ENCODE data around the gene DRGX.

DRGX gene

DNA sequence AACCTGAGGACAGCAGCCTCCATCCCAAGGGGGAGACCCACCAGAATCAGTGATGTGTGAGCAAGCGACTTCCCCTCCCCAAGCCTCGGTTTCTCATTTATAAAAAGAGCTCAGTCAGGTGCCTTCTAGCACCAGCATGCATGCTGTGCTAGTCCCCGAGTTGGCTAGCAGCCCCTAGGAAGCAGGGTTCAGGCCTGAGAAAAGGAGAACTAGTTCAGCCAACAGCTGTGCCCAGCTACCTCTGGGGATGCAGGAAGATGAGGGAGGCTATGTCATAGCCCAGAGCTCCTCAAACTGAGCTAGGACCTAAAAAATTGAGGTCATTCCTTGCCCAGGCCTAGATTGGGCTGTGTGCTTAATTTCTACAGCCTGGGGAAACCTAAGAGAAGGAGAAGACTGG, 13.7 kb downstream of the DRGX start:
- DNase-seq (ENCODE audit: low read depth): no peak

DNA sequence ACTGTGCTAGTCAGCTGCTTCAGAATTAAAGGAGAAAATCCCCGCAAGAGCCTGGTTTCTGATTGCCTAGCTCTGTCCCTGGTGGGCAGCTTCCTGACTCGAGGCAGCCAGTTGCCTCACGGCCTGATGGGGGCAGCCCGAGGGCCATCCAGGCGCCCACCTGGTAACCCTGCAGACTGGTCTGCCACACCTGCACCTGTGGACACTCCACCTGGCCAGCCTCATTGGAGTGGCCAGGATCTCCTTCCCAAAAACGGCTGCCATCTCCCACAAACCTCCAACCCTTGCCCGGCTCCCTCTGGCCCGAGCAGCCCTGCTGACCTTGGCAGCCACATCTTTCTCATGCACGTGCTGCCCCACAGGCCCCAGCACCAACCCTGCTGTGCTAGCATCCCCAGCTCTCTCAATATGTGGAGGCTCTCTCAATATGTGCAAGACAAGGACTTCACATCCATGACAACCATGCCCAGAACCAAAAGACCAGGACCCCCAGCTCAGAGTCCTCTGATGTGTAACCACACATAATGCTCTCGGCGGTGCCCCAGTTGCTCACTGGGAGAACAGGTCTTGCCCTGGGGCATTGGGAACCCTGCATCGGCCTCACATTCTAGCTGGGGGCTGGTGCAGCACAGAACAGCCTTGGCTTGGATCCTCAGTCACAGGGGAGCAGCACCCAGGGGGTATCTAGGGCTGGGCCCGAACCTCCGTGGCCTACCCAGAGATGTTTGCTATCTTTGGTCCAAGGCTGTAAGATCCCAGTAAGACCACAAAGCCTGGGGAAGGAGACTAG, 14.6 kb downstream of the DRGX start:
- no peak for DNase-seq (ENCODE audit: low read depth)

DNA sequence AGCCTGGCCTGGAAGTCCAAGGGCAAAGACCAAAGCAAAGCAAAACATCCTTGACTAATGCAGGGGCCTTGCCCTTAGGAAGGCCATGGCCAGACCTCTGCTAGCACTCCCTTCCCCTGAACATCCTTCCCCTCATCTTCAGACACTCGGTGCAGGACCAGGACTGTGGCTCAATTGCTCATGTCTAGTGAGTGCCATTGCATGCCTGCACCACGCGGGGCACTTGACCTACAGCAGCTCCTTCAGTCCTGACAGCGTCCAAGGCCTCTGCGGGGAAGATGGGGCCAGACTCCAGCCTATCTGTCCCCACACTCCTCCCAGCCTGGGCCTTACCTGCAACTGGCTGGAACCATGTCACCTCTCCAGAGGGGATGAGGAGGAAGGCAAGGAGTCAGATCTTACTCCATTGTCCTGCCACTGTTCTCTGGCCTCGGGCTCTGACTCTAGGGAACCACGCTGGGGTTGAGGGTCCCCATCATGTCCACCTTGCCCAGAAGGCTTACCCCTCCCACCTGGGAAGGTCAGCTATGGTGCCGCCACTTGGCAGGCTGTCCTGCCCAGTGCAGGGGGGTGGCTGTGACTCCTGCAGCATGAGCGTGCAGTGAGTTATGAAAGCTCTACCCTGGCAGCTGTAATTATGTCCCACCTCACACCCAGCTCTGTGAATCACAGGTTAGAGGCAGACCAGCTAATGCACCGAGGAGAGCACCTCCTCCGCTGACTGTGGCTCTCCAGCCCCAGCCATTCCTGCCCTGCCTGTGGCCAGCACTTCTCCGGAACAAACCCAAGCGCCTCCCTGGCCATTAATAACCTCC, 16.1 kb downstream of the DRGX start:
- no peak for DNase-seq (ENCODE audit: low read depth)

DNA sequence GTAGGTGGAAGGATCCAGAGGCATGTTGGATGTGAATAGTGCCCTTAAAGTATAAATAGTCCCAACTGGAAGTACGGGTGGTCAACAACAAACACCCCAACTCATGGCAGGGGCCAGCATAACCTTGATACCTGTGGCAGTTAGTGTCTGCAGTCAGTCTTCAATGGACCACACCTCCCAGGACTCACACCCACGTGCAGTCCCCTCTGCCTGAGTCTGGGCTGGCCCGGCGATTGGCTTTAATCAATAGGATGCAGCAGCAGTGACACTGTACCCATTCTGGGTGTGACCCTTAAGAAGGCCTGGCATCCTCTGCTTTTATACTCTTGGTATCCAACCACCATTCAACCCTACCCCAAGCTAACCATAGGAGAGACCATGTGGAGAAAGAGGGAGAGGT, 18.6 kb downstream of the DRGX start:
- DNase-seq (ENCODE audit: low read depth): no peak

DNA sequence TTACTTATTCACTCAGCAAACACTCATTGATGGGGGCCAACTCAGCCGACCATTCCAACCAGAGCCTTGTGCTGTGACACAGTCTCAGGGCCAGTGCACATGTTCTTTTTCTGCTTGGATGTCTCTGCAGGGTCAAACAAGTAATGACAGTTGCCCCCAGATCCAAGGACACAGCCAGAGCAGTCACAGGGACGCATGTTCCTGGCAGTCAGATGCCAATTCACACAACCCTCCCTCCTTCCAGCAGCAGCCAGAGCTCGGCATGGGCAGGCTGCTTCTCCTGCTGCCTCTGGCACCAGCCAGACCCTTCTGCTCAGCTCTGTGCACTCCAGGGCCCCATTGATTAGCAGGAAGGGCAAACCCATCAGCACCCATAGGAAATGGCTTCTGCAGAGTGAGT, 20.3 kb downstream of the DRGX start:
- DNase-seq (ENCODE audit: low read depth): no peak

DNA sequence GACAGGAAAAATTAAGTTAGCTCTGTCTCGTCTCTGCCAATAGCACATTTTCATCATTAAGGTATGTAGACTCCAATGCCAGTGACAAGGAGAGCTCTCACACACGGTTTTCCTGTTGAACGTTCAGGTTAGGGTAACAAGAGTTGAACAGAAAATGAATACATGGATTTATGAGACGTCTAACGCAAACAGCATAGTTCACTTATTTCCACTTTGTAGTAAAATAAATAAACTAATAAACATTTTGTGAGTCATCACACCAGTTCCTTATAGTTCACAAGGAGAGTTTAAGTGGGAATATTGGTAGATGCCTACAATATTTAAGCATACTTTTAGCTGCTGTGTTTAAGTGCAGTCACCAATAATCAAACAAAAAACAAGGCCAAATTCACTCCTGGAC, 21.1 kb downstream of the DRGX start:
- no peak for DNase-seq (ENCODE audit: low read depth)

DNA sequence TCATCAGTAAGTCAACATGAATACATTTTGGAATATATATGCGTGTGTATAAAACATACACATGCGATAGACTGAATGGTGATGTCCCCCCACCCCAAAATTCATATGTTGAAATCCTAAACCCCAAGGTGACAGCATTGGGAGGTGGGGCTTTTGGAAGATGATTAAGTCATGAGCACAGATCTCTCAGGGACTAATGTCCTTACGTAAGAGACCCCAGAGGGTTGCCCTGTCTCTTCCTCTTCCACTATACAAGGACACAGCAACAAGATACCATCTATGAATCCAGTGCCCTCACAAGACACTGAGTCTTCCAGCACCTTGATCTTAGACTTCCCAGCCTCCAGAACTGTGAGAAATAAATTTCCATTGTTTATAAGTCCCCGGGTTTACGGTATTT, 22.5 kb downstream of the DRGX start:
- DNase-seq (ENCODE audit: low read depth): no peak

DNA sequence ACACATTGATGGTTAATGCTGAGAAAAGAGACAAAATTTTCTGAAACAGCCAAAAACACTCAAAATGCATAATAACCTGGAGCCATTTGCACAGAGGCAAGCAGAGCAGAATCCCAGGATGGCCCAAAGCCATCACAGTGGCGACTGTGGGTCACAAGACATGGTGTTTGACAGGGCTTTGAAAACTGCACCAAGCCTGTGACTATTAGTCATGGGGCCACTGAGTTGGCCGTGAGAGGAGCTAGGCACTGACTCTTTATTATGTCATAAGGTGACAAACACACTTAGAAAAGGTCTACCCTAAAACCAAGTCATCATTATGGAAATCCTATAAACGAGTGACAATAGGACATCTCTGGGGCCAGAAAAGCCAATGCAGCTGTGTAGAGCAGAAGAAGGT, 23.9 kb downstream of the DRGX start:
- no peak for DNase-seq (ENCODE audit: low read depth)

DNA sequence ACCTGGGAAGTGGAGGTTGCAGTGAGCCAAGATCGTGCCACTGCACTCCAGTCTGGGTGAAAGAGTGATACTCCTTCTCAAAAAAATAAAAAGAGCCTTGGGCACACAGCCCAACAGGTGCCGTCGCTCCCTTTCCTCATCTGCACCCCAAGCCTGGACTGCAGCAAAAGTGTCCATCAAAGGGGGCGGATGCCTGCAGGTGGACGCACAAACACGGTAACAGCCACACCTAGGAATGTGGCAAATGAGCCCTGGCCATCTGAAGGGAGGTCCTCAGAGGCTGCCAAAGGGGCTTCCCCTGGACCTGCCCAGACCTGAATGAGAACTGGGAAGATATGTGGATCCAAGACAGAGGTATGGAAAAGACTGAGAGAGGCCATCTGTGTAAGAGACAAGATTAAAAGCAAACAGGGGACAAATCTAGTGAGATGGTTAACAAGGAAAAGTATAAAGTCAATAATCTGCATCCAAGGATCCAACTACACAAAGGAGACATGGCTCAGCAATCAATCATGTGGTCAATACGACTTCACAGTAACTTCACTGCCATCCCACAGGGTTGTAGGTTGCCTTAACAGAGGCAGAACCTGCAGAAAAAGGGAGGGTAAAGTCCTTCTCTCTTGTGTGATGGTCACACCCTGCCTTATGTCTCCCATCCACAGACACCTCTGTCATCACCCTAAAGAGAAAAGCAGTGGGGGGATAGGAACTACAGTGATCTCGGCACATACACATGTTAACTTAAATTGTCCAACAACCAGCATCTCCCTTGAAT, 25.4 kb downstream of the DRGX start:
- DNase-seq (ENCODE audit: low read depth): no peak

DNA sequence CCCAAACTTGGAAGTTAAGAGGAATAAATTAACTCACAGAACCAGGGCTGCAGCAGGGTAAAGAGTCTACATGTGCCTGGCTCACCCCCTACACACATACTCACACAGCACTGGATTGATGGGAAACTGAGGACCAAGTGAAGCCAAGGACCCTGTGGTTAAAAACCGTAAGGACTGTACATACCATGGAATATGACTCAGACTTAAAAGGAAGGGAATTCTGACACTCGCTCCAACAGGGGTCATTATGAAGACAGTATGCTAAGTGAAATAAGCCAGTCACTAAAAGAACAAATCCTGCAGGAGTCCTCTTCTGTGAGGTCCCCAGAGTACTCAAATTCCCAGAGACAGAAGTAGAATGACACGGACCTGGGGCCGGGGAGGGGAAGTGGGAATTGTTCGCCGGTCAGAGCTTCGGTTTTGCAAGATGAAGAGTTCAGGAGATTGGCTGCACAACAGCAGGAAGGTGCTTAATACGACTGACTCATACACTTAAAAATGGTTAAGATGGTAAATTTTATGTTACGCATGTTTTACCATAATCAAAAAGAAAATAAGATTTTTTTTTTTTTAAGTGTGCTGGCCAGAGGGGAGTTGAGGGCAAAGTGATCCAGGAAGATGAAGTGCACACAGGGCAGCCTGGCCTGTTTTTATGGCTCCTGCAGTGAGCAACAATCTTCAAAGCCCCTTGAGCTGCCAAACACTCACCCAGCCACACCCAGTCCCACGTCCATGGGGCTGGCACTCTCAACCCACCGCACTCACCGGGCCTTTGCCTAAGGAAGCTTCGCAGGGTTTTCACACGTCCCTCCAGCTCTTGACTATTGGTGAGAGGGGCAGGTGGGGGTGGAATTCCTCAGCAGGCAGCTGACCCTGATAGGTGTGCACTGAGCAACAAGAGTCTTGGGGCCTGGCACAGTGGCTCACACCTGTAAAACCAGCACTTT, 26.4 kb downstream of the DRGX start:
- no peak for DNase-seq (ENCODE audit: low read depth)

DNA sequence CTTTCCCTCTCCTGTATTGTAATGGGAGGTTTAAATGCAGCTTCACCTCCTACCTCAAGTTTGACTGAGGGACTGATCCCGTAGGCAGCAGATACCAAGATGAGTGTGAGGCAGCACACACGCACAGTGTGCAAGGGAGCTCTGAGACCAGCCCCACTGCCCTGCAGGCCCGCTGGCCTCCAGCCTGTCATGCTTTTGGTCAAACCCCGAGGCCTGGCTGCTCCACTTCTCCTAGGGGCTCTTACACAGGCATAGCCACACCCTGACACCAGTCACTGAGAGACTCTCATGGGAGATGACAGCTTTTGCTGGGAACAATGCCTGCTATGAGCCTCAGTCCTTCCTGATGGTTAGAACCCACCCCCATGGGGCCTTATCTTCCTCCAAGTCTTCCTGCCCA, 27.6 kb downstream of the DRGX start:
- no peak for DNase-seq (ENCODE audit: low read depth)

DNA sequence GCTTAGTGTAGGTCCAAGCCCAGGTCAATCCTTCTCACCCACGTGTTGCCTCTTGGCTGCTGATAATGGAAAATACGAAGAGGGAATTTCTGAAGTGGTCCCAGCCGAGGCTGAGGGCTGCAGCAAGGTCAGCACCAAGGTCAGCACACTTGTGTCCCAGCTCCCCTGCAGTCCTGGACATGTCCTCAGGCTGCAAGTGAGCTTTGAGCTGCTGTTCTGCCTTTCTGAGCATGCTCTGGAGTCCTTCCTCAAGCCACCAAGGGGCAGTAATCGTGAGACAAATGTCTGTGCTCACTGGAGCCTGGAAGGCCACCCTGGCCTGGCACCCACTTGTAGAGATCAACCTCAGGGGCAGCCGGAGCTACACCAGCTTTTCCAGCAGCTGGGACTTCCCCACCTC, 28.3 kb downstream of the DRGX start:
- DNase-seq (ENCODE audit: low read depth): no peak

DNA sequence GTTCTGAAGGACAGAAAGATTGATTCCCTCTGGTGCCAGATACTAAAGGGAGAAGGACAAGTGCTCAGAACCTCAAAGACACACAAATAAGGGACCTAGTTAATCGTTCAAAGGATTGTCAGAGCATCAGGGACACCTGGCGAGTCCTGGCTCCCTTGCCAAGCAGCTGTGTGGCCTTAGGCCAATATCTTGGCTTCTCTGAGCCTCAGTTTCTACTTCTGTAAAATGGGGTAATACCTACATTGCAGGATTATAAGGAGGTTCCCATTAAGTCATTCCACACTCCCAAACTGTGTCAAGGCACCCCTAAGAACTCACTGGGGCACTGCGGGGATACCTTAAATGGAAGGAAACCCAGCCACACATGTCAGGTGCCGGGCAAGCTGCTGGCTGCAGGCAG, 29.4 kb downstream of the DRGX start:
- DNase-seq (ENCODE audit: low read depth): no peak

DNA sequence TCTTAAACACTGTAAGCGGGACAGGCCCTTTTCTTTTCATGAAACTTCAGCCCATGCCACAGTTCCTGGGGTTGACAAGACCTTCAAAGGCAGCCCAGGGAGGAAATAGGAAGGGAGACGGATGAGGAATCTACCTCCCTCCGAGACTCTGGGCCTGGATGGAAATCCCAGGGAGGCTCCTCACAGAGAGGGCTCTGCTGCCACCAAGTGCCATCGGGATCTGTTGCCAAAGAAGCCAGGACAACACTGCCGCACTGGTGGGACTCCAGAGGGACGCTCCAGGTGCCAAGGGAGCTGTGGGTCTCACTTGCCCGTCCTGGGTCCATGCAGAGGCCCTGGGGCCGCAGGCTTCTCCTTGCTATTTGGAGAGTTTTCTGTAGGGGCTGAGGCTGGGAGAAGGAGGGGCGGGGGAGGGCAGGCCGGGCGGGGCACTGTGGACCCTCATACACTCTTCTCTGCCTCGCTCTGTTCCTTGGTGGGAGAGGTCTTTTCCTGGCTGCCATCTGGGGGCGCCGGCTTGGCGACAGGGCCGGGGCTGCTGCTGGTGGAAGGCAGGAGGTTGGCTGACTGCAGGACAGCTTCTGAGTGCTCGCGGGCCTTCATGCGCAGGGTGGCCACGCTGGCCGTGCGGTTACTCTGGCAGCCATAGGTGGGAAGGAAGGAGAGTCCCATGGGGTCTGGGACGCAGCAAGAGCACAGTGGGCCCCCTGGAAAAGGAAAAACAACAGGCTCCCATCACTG, 30.0 kb downstream of the DRGX start:
- no peak for DNase-seq (ENCODE audit: low read depth)

DNA sequence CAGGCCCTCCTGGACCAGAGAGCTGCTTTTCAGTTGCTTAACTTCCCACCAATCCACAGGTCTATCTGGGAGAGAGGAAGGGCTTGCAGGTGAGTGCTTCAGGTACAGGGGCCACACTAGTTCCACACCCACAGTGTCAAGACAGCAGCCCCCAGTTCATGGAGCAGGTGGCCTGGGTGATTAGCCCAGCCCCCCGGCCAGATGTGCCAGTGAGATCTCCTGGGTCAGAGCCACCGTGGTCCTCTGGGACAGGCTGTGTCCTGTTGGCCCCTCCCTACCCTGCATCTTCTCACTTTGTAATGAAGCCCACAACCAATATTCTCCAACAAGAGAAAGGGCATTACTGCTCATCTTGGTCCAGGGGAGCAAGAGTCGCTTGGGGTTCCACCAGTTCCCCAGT, 30.6 kb downstream of the DRGX start:
- no peak for DNase-seq (ENCODE audit: low read depth)

DNA sequence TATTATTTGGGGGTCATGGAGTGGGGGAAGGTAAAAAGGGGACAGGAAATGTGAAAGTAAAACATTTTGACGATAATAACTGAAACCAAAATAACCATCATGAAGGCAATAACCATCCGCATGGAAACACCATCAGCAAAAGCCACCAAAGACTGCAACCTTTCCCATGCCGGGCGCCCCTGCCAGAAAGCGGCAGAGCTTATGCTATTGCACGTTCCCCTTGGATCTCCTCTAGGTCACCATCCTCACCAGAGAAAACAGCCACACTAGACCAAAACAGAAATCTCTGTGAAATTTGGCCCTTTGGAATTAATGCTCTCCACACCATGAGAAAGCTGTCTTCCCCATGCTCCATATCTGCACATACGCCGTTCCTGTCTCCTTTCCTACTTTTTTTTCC, 31.1 kb downstream of the DRGX start:
- no peak for DNase-seq (ENCODE audit: low read depth)

DNA sequence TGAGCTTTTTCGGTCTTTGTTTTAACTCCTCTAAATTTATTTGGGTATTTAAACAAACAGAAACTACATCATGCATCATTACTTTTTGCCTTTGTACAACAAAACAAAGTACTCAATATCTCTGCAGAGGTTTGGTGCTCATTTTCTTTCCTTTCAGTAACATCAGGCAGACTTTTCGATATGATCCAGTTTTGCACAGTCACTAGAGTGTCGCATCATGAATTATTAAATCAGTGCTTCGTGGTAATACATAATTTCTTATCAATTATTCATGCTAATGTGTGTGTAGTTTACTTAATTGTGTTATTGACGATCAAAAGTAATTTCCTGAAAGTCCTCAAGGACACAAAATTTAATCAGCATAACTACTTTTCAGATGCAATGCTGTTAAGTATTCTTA, 31.8 kb downstream of the DRGX start:
- no peak for DNase-seq (ENCODE audit: low read depth)

DNA sequence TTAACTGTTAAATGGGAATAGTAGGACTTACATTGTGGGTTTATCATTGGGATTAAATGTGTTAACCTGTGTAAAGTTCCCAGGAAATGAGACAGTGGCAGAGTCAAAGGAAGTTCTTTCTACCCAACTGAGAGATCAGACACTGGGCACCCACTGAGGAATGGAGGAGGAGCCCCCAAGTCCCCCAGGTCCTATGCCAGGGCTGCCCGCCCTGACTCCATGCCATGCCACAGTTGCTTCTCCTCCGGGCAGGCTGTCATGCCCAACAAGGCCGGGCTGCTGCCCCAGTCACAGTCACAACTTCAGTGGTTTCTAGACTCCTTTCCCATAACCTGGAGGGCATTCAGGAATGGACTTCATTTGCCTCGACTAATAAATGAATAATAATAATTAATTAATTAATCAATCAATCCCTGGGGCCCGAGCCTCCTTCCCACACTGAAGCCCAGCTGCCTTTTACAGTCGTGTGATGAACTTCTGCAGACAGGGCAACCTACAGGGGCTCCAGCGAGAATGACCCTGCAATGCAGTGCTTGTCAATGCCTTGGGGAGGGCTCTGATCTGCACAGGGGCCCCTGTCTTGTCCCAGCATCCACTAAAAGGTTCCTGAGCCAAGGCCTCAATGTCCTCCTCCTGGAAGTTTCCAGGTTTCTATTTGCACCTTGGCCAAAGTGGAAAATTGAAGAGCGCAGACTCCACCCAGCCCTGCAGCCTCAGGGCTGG, 32.4 kb downstream of the DRGX start:
- no peak for DNase-seq (ENCODE audit: low read depth)

DNA sequence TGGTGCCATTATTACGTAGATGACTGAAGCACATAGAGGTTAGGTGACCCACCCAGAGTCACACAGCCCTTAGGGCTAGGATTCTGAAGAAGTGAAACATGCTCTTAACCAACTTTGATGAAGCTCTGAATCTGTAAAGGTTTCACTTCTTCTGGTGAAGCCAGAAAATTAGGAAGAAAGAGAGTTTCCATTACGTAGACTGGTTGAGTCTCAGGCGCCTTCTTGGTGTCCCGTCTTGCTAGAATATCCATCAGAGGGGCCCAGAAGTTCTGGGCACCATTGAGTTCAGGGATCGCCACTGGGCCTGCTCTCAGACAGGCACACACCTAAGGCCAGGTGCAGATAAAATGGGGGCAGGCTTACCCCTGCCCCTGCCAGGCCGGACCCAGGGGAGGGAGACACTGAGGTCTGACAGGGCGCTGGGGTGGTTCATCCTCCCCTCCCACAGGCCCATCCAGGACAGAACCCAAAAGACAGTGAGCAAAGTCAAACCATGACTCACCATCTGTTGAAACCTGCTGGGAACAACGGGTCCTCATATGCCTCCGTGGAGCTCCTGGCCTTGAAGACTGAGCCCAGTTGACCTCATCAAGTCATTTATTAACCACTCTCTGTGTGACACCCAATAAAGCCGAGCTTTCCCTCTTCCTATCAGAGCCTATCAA, 33.2 kb downstream of the DRGX start:
- DNase-seq (ENCODE audit: low read depth): no peak
